IPS-18a (cell line): ENCODE data around the gene ANP32A.
"Not testable (repeated sequence)": the region's sequence is repeated elsewhere in the genome, so short reads cannot be mapped to it uniquely, and the experiment has no call there.

Source experiments
- H3K27ac ChIP-seq: one replicate; pipeline ENCODE4 v1.5.1; 2013; ENCODE audit warnings: low read length
- H3K27me3 ChIP-seq: one replicate; pipeline ENCODE4 v1.6.1; 2013; ENCODE audit warnings: mild to moderate bottlenecking, low read length; ENCODE audit not compliant: control insufficient read depth, insufficient read depth
- H3K36me3 ChIP-seq: one replicate; pipeline ENCODE4 v1.6.1; 2013; ENCODE audit warnings: low read depth, low read length; ENCODE audit not compliant: control insufficient read depth
- H3K4me1 ChIP-seq: one replicate; pipeline ENCODE4 v1.6.1; 2013; ENCODE audit warnings: low read depth, low read length; ENCODE audit not compliant: control insufficient read depth
- H3K4me3 ChIP-seq: one replicate; pipeline ENCODE4 v1.5.1; 2013; ENCODE audit warnings: low read length
- H3K9ac ChIP-seq: one replicate; pipeline ENCODE4 v1.6.1; 2013; ENCODE audit warnings: mild to moderate bottlenecking, low read length, moderate library complexity
- H3K9me3 ChIP-seq: one replicate; pipeline ENCODE4 v1.6.1; 2013; ENCODE audit warnings: low read depth, low read length; ENCODE audit not compliant: control insufficient read depth

Gene ANP32A

GRCh38 chr15:68820295-68821189, at the start of gene ANP32A:
ANP32A (minus strand) TSS chr15:68820895; CDS start chr15:68820751, 144 bp downstream.
- Histone ChIP-seq H3K27me3 (peaks cover 37% of the 10 kb centered on the region), H3K27ac (peak within 1 kb of the TSS; percentile 81), H3K9ac (peak within 1 kb of the TSS; percentile 93), H3K36me3 (no peaks in the 10 kb centered on the region), H3K9me3 (no peaks in the 10 kb centered on the region), H3K4me1 (peaks cover 29% of the 10 kb centered on the region), H3K4me3 (peak within 1 kb of the TSS; percentile 92)

GRCh38 chr15:68868296-68868695, 47.6 kb upstream of the ANP32A start:
- Histone ChIP-seq H3K9ac (no peak overlapping the region), H3K4me1 (no peaks in the 10 kb centered on the region), H3K4me3 (no peak overlapping the region), H3K27ac (no peak overlapping the region), H3K27me3 (no peaks in the 10 kb centered on the region), H3K36me3 (no peaks in the 10 kb centered on the region), H3K9me3 (peaks cover 4% of the 10 kb centered on the region)

- Histone ChIP-seq H3K4me3 (no peak overlapping the region), H3K27ac (no peak overlapping the region), H3K27me3 (no peaks in the 10 kb centered on the region), H3K36me3 (no peaks in the 10 kb centered on the region), H3K9me3 (peaks cover 6% of the 10 kb centered on the region), H3K4me1 (no peaks in the 10 kb centered on the region), H3K9ac (no peak overlapping the region)
Measured at GRCh38 chr15:68862415-68862814, 41.7 kb upstream of the ANP32A start.

- not testable (repeated sequence) for H3K27ac ChIP-seq, H3K4me3 ChIP-seq
Measured at GRCh38 chr15:68858666-68859065, 38.0 kb upstream of the ANP32A start.

DNA sequence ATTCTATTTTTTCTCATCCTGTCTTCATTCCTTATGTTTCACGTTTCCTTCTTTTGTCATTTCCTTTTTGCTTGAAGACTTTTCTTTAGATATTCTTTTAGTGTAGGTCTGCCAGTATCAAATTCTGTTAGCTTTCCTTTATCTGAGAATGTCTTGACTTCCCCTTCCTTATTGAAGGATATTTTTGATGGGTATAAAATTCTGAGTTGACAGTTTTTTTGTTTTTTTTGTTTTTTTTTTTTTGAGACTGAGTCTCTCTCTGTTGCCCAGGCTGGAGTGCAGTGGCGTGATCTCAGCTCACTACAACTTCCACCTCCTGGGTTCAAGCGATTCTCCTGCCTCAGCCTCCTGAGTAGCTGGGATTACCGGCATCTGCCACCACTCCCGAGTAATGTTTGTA, 36.7 kb upstream of the ANP32A start:
- H3K27me3 ChIP-seq, H3K4me1 ChIP-seq, H3K9ac ChIP-seq, H3K36me3 ChIP-seq, H3K9me3 ChIP-seq, H3K4me3 ChIP-seq, H3K27ac ChIP-seq: not testable (repeated sequence)

More at GRCh38 chr15:68858666-68859065, 38.0 kb upstream of the ANP32A start:
- H3K36me3 ChIP-seq, H3K9ac ChIP-seq, H3K4me1 ChIP-seq, H3K27me3 ChIP-seq, H3K9me3 ChIP-seq: not testable (repeated sequence)

DNA sequence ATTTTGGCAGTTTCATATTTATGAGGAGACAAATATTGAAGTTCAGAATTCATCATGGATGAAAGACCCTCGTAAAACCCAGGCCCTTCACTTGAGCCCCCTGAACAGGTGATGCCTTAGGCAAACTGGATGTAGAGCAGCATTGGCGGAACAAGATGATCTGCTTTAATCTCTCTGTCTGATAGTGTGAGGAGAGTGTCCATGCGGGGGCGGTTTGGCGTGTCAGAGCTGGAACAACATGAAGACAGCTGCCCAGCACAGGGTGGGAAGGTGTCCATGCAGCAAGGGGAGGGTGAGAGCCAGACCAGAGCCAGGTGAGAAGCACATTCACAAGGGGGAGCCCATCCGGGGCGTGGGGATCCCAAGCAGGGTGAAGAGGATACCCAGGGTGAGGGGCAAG, 31.8 kb upstream of the ANP32A start:
- H3K9ac ChIP-seq, result no peak overlapping the region
- H3K9me3 ChIP-seq, result no peaks in the 10 kb centered on the region
- no peak overlapping the region for H3K4me3 ChIP-seq
- no peak overlapping the region for H3K27ac ChIP-seq
- H3K36me3 ChIP-seq, result no peaks in the 10 kb centered on the region
- no peaks in the 10 kb centered on the region for H3K4me1 ChIP-seq
- no peaks in the 10 kb centered on the region for H3K27me3 ChIP-seq

DNA sequence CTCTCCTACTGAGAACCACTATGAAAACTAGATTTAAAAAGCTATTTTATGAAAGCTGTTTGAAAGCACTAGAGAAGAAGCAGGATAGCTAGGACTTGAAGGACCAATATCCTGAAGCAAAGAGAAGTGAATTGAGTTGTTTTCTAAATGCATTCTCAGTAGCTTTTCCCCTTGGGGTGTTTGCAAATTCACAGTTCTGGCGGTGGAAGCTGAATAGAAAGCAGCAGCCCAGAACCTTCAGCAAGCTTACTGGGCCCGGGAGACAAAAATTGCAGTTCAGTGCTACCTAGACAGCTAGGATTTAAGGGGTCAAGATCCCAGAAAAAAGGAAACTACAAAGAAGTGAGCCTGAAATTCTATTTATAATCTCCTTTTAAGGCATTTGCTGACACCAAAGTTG, 31.3 kb upstream of the ANP32A start:
- H3K4me3 ChIP-seq, result no peak overlapping the region
- no peaks in the 10 kb centered on the region for H3K9me3 ChIP-seq
- H3K4me1 ChIP-seq, result no peaks in the 10 kb centered on the region
- no peak overlapping the region for H3K27ac ChIP-seq
- no peaks in the 10 kb centered on the region for H3K36me3 ChIP-seq
- no peaks in the 10 kb centered on the region for H3K27me3 ChIP-seq
- no peak overlapping the region for H3K9ac ChIP-seq

DNA sequence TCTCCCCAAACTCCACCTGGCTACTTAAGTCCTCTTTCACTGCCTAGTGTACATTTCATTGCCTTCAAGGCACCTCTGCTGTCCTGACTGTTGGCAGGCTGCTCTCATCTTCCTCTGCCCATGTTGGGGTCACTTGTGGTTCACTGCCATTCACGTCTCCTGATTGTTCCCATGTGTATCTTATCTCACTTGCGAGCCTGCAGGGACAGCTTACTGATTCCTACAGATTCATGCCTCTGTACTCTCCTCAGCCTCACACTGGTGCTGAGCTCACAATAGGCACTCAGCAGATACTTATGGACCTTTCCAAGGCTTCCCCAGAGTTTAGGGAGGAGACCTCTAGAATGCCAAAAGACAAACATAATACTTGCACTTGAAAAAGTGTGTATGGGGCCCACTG, 28.8 kb upstream of the ANP32A start:
- Histone ChIP-seq H3K9me3 (no peaks in the 10 kb centered on the region), H3K4me3 (no peak overlapping the region), H3K27ac (no peak overlapping the region), H3K4me1 (no peaks in the 10 kb centered on the region), H3K27me3 (peaks cover 5% of the 10 kb centered on the region), H3K9ac (no peak overlapping the region), H3K36me3 (no peaks in the 10 kb centered on the region)

- Histone ChIP-seq H3K9ac (no peak overlapping the region), H3K27ac (no peak overlapping the region), H3K9me3 (no peaks in the 10 kb centered on the region), H3K4me3 (no peak overlapping the region), H3K36me3 (no peaks in the 10 kb centered on the region), H3K4me1 (no peaks in the 10 kb centered on the region), H3K27me3 (peaks cover 26% of the 10 kb centered on the region)
Measured at GRCh38 chr15:68846851-68847439, 26.2 kb upstream of the ANP32A start.

- H3K4me1 ChIP-seq, result no peaks in the 10 kb centered on the region
- H3K27ac ChIP-seq, result no peak overlapping the region
- no peaks in the 10 kb centered on the region for H3K36me3 ChIP-seq
- H3K27me3 ChIP-seq, result peaks cover 26% of the 10 kb centered on the region
- H3K9me3 ChIP-seq, result no peaks in the 10 kb centered on the region
- H3K9ac ChIP-seq, result no peak overlapping the region
- H3K4me3 ChIP-seq, result no peak overlapping the region
Measured at GRCh38 chr15:68844856-68845550, 24.3 kb upstream of the ANP32A start.

DNA sequence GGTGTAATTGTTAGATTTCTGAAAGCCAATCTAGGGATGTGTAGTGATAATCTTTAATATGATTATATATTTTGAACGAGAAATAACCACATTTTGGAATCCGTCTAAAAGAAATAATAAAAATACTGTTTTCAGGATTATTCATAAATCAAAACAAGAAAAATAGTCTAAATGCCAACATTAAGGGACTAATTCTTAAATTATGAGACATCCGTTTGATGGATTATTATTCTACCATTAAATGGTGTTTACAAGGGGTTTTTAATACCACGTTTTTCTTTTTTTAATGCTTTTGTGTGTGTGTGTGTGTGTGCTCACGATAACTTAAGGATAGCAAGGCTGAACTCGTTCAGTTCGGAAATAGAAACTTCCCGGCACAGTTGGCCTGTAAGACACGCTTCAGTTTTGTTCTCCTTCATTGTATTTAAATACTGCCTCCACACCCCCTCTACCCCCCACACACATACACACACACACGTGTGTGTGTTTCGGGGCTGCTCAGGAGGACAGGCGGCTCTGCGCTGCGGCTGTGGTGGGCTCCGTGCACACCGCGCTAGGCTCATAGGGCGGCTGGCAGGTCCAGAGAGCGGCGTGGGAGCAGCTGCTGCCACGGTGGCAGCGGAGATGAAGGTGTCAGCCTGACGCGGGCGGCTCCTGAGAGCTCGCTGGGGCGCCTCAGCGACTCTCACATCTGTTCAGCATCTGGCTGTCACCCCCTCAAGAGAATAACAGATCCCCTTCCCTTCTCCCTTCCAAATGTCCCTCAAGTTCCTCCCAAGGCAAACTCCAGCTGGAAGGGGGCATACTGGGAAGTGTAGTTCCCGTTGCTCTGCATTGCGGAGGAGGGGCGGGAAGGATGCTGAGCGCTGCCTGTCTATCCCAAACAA, 23.0 kb upstream of the ANP32A start:
- H3K4me1 ChIP-seq, result no peaks in the 10 kb centered on the region
- H3K9me3 ChIP-seq, result no peaks in the 10 kb centered on the region
- H3K27ac ChIP-seq, result no peak overlapping the region
- no peaks in the 10 kb centered on the region for H3K36me3 ChIP-seq
- H3K27me3 ChIP-seq, result peaks cover 26% of the 10 kb centered on the region
- no peak overlapping the region for H3K9ac ChIP-seq
- H3K4me3 ChIP-seq, result peak overlapping the region; percentile 66
